ENCODE measurements around the gene SPEF2. TPM values are rescaled to one million over a fixed set of nuclear protein-coding genes. Genes with fewer than 3 reads are reported as not detected.

The SPEF2 gene
- total RNA-seq, 2 donors from 2014 or later = 2.4 to 7.9 TPM

- no peak for DNase-seq (ENCODE audit: low spot score)
- Histone ChIP-seq H3K27ac (no peak overlapping the region), H3K36me3 (no peaks in the 10 kb centered on the region), H3K4me1 (replicated peaks) (no peaks in the 10 kb centered on the region), H3K27me3 (replicated peaks; ENCODE audit: insufficient read depth) (no peaks in the 10 kb centered on the region), H3K4me3 (no peak overlapping the region), H3K9me3 (no peaks in the 10 kb centered on the region)
- intact Hi-C loops (cut with DNase I) = no loop called here
- 85% methylated on average over 4 of the region's 4 CpGs for WGBS
- no peak for TF ChIP-seq POLR2AphosphoS5 (IDR thresholded peaks at IDR 0.05)
- TF ChIP-seq POLR2A (IDR thresholded peaks at IDR 0.05) = no peak
- TF ChIP-seq, protein P1, sequence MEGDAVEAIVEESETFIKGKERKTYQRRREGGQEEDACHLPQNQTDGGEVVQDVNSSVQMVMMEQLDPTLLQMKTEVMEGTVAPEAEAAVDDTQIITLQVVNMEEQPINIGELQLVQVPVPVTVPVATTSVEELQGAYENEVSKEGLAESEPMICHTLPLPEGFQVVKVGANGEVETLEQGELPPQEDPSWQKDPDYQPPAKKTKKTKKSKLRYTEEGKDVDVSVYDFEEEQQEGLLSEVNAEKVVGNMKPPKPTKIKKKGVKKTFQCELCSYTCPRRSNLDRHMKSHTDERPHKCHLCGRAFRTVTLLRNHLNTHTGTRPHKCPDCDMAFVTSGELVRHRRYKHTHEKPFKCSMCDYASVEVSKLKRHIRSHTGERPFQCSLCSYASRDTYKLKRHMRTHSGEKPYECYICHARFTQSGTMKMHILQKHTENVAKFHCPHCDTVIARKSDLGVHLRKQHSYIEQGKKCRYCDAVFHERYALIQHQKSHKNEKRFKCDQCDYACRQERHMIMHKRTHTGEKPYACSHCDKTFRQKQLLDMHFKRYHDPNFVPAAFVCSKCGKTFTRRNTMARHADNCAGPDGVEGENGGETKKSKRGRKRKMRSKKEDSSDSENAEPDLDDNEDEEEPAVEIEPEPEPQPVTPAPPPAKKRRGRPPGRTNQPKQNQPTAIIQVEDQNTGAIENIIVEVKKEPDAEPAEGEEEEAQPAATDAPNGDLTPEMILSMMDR (IDR thresholded peaks at IDR 0.05) = no peak
These were observed 203.1 kb downstream of the SPEF2 start for GRCh38 chr5:35820735-35821134.

DNA sequence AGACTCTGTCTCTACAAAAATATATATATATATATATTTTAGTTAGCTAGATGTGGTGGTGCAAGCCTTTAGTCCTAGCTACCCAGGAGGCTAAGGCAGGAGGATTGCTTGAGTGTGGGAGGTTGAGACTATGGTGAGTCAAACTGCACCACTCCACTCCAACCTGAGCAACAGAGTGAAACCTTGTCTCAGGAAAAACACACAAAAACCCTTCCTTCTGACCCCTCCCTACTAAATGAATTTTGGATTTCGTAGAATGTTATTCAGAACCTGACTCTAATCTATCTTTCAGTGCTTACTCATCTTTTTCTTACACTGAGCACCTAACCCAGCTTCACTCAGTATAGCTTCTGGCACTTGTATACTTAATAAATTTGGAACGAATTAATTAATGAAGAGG lies 203.8 kb downstream of the SPEF2 start:
- Histone ChIP-seq H3K36me3 (no peaks in the 10 kb centered on the region), H3K4me1 (replicated peaks) (no peaks in the 10 kb centered on the region), H3K27me3 (replicated peaks; ENCODE audit: insufficient read depth) (no peaks in the 10 kb centered on the region), H3K4me3 (no peak overlapping the region), H3K27ac (no peak overlapping the region), H3K9me3 (no peaks in the 10 kb centered on the region)
- TF ChIP-seq POLR2A (IDR thresholded peaks at IDR 0.05) (no peak), POLR2AphosphoS5 (IDR thresholded peaks at IDR 0.05) (no peak)
- no peak for DNase-seq (ENCODE audit: low spot score)
- WGBS = 83% methylated on average over 2 of the region's 2 CpGs
- intact Hi-C loops (cut with DNase I) = no loop called here

- no peak overlapping the region for H3K27ac ChIP-seq
- no peaks in the 10 kb centered on the region for H3K36me3 ChIP-seq
- no peak overlapping the region for H3K4me3 ChIP-seq
- WGBS = 89% methylated on average over 8 of the region's 8 CpGs
- DNase-seq (ENCODE audit: low spot score) = no peak
- no peaks in the 10 kb centered on the region for H3K27me3 ChIP-seq (replicated peaks; ENCODE audit: insufficient read depth)
- no peaks in the 10 kb centered on the region for H3K9me3 ChIP-seq
- intact Hi-C loops (cut with DNase I) = no loop called here
- TF ChIP-seq POLR2AphosphoS5 (IDR thresholded peaks at IDR 0.05) (no peak), POLR2A (IDR thresholded peaks at IDR 0.05) (no peak)
- TF ChIP-seq, protein P1 (IDR thresholded peaks at IDR 0.05) = no peak
- H3K4me1 ChIP-seq (replicated peaks) = no peaks in the 10 kb centered on the region
These were observed 204.8 kb downstream of the SPEF2 start for GRCh38 chr5:35822511-35822910.

DNA sequence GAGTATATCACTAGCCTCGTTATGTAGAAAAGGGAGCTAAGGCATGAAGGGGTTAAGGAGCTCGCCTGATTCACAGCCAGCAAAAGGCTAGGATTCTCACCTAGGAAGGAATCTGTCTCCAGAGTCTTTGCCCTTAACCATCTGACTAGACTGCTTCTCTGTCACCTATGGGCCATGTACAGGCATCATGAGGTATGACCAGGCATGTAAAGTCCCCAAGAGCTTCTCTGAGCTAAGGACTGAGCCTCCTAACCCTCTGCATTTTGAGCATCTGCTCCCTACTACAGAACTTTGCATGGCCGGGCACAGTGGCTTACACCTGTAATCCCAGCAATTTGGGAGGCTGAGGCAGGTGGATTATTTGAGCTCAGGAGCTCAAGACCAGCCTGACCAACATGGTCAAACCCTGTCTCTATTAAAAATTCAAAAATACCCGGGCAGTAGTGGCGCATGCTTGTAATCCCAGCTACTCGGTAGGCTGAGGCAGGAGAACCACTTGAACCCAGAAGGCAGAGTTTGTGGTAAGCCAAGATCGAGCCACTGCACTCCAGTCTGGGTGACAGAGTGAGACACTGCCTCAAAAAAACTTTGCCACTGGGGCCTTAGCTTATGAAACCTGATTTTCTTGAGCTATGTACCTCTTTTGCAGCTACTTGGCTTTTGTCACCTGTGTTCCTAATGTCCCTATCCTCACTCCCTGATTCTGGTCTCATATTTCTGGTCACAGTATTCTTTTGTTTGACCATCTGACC lies 205.9 kb downstream of the SPEF2 start:
- H3K4me3 ChIP-seq = no peak overlapping the region
- no peak for TF ChIP-seq POLR2AphosphoS5 (IDR thresholded peaks at IDR 0.05)
- TF ChIP-seq, protein P1 (IDR thresholded peaks at IDR 0.05) = no peak
- TF ChIP-seq POLR2A (IDR thresholded peaks at IDR 0.05) = no peak
- H3K9me3 ChIP-seq = no peaks in the 10 kb centered on the region
- no peaks in the 10 kb centered on the region for H3K4me1 ChIP-seq (replicated peaks)
- intact Hi-C loops (cut with DNase I) = no loop called here
- H3K27ac ChIP-seq = no peak overlapping the region
- no peaks in the 10 kb centered on the region for H3K27me3 ChIP-seq (replicated peaks; ENCODE audit: insufficient read depth)
- 78% methylated on average over 7 of the region's 7 CpGs for WGBS
- H3K36me3 ChIP-seq = no peaks in the 10 kb centered on the region
- no peak for DNase-seq (ENCODE audit: low spot score)

GRCh38 chr5:35826056-35826455 lies 208.4 kb downstream of the SPEF2 start:
- DNase-seq (ENCODE audit: low spot score) = no peak
- H3K36me3 ChIP-seq = no peaks in the 10 kb centered on the region
- H3K9me3 ChIP-seq = no peaks in the 10 kb centered on the region
- WGBS = 95% methylated on average over 3 of the region's 3 CpGs
- H3K27me3 ChIP-seq (replicated peaks; ENCODE audit: insufficient read depth) = no peaks in the 10 kb centered on the region
- H3K4me3 ChIP-seq = no peak overlapping the region
- no peak overlapping the region for H3K27ac ChIP-seq
- no peaks in the 10 kb centered on the region for H3K4me1 ChIP-seq (replicated peaks)
- intact Hi-C loops (cut with DNase I) = no loop called here
- TF ChIP-seq POLR2A (IDR thresholded peaks at IDR 0.05) = no peak
- no peak for TF ChIP-seq POLR2AphosphoS5 (IDR thresholded peaks at IDR 0.05)
- TF ChIP-seq, protein P1 (IDR thresholded peaks at IDR 0.05) = no peak
